GM12878 (cell line): Measurements from ENCODE around the gene P2RX6.

Experiments used
- BCL11A ChIP-seq: IDR thresholded peaks from 2 replicates; pipeline ENCODE4 v1.6.1; 2011; ENCODE audit warnings: low read depth, low read length
- BHLHE40 ChIP-seq, 2 experiments: fragments of 450-650 bp in 1 of 2; IDR thresholded peaks; 2 replicates each; pipeline ENCODE4 v1.6.1; 2011 to 2017; ENCODE audit warnings: low read depth in 2 of 2, borderline replicate concordance in 1 of 2, improper control_type of control experiment in 1 of 2, low read length in 1 of 2, mild to moderate bottlenecking in 1 of 2
- DPF2 ChIP-seq: fragments of 450-650 bp; IDR thresholded peaks from 2 replicates; pipeline ENCODE4 v1.6.1; 2017; ENCODE audit warnings: mild to moderate bottlenecking
- FOXM1 ChIP-seq: IDR thresholded peaks from 2 replicates; pipeline ENCODE4 v1.6.1; 2012; ENCODE audit warnings: low read depth, mild to moderate bottlenecking, inconsistent platforms, low read length, moderate library complexity
- JUND ChIP-seq: IDR thresholded peaks from 2 replicates; pipeline ENCODE4 v1.6.1; 2012; ENCODE audit warnings: low read depth, mild to moderate bottlenecking, low read length, improper control_type of control experiment, moderate library complexity
- POLR2A ChIP-seq: IDR thresholded peaks from 2 replicates; pipeline ENCODE4 v1.6.1; 2011; ENCODE audit warnings: low read depth, mild to moderate bottlenecking, low read length
- POLR2AphosphoS2 ChIP-seq: IDR thresholded peaks from 2 replicates; pipeline ENCODE4 v1.6.1; 2011; ENCODE audit warnings: low read depth, mild to moderate bottlenecking, low read length, improper control_type of control experiment, moderate library complexity
- RAD51 ChIP-seq: fragments of 450-650 bp; IDR thresholded peaks from 2 replicates; pipeline ENCODE4 v1.6.1; 2016; ENCODE audit warnings: moderate library complexity, mild to moderate bottlenecking, inconsistent platforms
- RBBP5 ChIP-seq: fragments of 200-600 bp; sonication (generic); conservative IDR thresholded peaks from 2 replicates; pipeline ENCODE4 v1.6.1; 2016
- SRF ChIP-seq, 2 experiments: IDR thresholded peaks; 2 replicates each; pipeline ENCODE4 v1.6.1; 2011; ENCODE audit warnings: low read depth in 2 of 2, low read length in 2 of 2, mild to moderate bottlenecking in 1 of 2, moderate library complexity in 1 of 2
- STAT1 ChIP-seq: fragments of 450-650 bp; conservative IDR thresholded peaks from 2 replicates; pipeline ENCODE4 v1.6.1; 2014; ENCODE audit warnings: antibody characterized with exemption, mild to moderate bottlenecking
- TF ChIP-seq, protein P1 (sequence below), 3 experiments: IDR thresholded peaks in 2 of 3; conservative IDR thresholded peaks in 1 of 3; 2 replicates each; pipeline ENCODE4 v1.5.1; 2011; ENCODE audit warnings: low read depth in 3 of 3, low read length in 3 of 3, mild to moderate bottlenecking in 3 of 3, control low read depth in 2 of 3, moderate library complexity in 2 of 3, inconsistent platforms in 1 of 3, mixed read lengths in 1 of 3; ENCODE audit not compliant: control insufficient read depth in 2 of 3, insufficient read depth in 1 of 3; ENCODE audit errors: extremely low read depth in 1 of 3
- TF ChIP-seq, protein P2 (sequence below): IDR thresholded peaks from 2 replicates; pipeline ENCODE4 v1.6.1; 2011; ENCODE audit warnings: low read depth, low read length, improper control_type of control experiment, borderline replicate concordance
- TF ChIP-seq, protein P3 (sequence below): IDR thresholded peaks from 2 replicates; pipeline ENCODE4 v1.6.1; 2012; ENCODE audit warnings: mild to moderate bottlenecking, low read depth, low read length

DNA sequence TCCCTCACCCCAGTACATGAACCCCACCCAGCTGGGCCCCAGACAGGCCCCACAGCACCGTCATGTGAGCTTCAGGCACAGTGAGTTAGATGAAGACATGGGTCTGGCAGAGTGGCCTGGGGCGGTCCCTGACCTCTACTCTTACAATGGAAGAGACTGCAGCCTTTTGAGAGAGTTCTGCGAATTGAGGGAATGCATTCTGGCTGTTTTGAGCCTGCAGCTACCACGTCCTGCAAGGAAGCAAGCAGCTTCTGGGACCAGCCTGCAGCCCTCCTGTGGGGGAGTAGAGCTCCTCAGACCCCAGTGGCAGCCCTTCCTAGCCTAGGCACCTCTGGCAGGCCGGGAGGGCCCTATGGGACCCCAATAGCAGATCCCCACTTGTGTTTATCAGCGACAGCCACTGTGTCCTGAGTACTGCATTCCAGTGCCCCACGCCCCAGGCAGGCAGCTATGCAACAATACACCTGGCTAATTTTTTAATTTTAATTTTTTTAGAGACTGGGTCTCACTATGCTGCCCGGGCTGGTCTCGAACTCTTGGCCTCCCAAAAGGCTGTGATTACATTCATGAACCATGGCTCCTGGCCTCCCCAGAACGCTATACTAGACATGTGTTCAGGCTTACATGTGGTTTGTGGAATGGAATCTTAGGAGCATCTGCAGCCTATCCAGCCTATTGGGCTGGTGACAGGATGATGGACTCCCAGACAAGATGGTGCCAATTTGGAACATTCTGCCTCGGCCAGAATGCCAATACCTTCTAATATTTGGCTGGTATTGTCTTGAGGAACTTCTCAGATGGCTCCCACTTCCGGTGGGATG, 18.1 kb downstream of the P2RX6 start:
- TF ChIP-seq BCL11A (no peak), SRF (IDR thresholded peaks at IDR 0.05; ENCODE audit: low read depth in 2 of 2, low read length in 2 of 2) (no peak), POLR2A (no peak), FOXM1 (no peak), RBBP5 (no peak), STAT1 (no peak), BHLHE40 (IDR thresholded peaks at IDR 0.05; ENCODE audit: borderline replicate concordance in 1 of 2, low read depth in 2 of 2, low read length in 1 of 2) (no peak), POLR2AphosphoS2 (no peak), JUND (no peak), RAD51 (no peak), DPF2 (no peak)
- TF ChIP-seq, protein P1, sequence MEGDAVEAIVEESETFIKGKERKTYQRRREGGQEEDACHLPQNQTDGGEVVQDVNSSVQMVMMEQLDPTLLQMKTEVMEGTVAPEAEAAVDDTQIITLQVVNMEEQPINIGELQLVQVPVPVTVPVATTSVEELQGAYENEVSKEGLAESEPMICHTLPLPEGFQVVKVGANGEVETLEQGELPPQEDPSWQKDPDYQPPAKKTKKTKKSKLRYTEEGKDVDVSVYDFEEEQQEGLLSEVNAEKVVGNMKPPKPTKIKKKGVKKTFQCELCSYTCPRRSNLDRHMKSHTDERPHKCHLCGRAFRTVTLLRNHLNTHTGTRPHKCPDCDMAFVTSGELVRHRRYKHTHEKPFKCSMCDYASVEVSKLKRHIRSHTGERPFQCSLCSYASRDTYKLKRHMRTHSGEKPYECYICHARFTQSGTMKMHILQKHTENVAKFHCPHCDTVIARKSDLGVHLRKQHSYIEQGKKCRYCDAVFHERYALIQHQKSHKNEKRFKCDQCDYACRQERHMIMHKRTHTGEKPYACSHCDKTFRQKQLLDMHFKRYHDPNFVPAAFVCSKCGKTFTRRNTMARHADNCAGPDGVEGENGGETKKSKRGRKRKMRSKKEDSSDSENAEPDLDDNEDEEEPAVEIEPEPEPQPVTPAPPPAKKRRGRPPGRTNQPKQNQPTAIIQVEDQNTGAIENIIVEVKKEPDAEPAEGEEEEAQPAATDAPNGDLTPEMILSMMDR (IDR thresholded peaks at IDR 0.05 in 2 of 3, conservative IDR thresholded peaks at IDR 0.05 in 1 of 3; ENCODE audit: control insufficient read depth in 2 of 3, extremely low read depth in 1 of 3, insufficient read depth in 1 of 3, low read depth in 3 of 3, low read length in 3 of 3): no peak
- TF ChIP-seq, protein P2, sequence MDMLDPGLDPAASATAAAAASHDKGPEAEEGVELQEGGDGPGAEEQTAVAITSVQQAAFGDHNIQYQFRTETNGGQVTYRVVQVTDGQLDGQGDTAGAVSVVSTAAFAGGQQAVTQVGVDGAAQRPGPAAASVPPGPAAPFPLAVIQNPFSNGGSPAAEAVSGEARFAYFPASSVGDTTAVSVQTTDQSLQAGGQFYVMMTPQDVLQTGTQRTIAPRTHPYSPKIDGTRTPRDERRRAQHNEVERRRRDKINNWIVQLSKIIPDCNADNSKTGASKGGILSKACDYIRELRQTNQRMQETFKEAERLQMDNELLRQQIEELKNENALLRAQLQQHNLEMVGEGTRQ: no peak
- TF ChIP-seq, protein P3, sequence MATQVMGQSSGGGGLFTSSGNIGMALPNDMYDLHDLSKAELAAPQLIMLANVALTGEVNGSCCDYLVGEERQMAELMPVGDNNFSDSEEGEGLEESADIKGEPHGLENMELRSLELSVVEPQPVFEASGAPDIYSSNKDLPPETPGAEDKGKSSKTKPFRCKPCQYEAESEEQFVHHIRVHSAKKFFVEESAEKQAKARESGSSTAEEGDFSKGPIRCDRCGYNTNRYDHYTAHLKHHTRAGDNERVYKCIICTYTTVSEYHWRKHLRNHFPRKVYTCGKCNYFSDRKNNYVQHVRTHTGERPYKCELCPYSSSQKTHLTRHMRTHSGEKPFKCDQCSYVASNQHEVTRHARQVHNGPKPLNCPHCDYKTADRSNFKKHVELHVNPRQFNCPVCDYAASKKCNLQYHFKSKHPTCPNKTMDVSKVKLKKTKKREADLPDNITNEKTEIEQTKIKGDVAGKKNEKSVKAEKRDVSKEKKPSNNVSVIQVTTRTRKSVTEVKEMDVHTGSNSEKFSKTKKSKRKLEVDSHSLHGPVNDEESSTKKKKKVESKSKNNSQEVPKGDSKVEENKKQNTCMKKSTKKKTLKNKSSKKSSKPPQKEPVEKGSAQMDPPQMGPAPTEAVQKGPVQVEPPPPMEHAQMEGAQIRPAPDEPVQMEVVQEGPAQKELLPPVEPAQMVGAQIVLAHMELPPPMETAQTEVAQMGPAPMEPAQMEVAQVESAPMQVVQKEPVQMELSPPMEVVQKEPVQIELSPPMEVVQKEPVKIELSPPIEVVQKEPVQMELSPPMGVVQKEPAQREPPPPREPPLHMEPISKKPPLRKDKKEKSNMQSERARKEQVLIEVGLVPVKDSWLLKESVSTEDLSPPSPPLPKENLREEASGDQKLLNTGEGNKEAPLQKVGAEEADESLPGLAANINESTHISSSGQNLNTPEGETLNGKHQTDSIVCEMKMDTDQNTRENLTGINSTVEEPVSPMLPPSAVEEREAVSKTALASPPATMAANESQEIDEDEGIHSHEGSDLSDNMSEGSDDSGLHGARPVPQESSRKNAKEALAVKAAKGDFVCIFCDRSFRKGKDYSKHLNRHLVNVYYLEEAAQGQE: no peak
